Thymus (tissue), 11 donors: ENCODE measurements around the gene RASA3. TPM values are rescaled to one million over a fixed set of nuclear protein-coding genes. Genes with fewer than 3 reads are reported as not detected.

Experiments
- DNase-seq, 9 donors: peaks; one replicate each; pipeline ENCODE4 v3.0.0-alpha.2; 2013; ENCODE audit warnings: low spot score in 9 of 9, low read depth in 6 of 9, missing footprints in 1 of 9
- H3K27ac ChIP-seq, 2 donors: one replicate each; pipeline ENCODE4 v1.5.1; 2013; ENCODE audit warnings: control low read depth in 1 of 2, low read depth in 1 of 2, low read length in 1 of 2, mild to moderate bottlenecking in 1 of 2, moderate library complexity in 1 of 2
- H3K27me3 ChIP-seq, 2 donors: one replicate each; pipeline ENCODE4 v1.5.1; 2013; ENCODE audit warnings: low read length in 1 of 2; ENCODE audit not compliant: control insufficient read depth in 2 of 2, insufficient read depth in 1 of 2
- H3K36me3 ChIP-seq, 2 donors: one replicate each; pipeline ENCODE4 v1.5.1; 2013; ENCODE audit warnings: low read length in 1 of 2, mild to moderate bottlenecking in 1 of 2, moderate library complexity in 1 of 2; ENCODE audit not compliant: control insufficient read depth in 2 of 2, insufficient read depth in 2 of 2
- H3K4me1 ChIP-seq, 2 donors: one replicate each; pipeline ENCODE4 v1.5.1; 2013; ENCODE audit warnings: low read length in 2 of 2; ENCODE audit not compliant: control insufficient read depth in 2 of 2, insufficient read depth in 2 of 2
- H3K4me3 ChIP-seq, 2 donors: one replicate each; pipeline ENCODE4 v1.5.1; 2013; ENCODE audit warnings: low read length in 2 of 2, control low read depth in 1 of 2, mild to moderate bottlenecking in 1 of 2
- H3K9me3 ChIP-seq, 2 donors: one replicate each; pipeline ENCODE4 v1.5.1; 2013; ENCODE audit warnings: low read length in 1 of 2, mild to moderate bottlenecking in 1 of 2; ENCODE audit not compliant: control insufficient read depth in 2 of 2, insufficient read depth in 1 of 2
- WGBS: extraction: QIAGEN DNeasy Blood & Tissue Kit; methylation state at CpG from one replicate; pipeline ENCODE4 v1.1.7; 2013; 5-methylcytosine and 5-hydroxymethylcytosine counted together
- polyA plus RNA-seq: library from polyadenylated mRNA; stranded (reverse); fragments of 200-250 nt; gene quantifications from one replicate; pipeline ENCODE4 v1.2.3, GENCODE V29; 2013
- total RNA-seq: library from RNA; stranded (reverse); fragments of 120-200 nt; gene quantifications from one replicate; pipeline ENCODE4 v1.2.4, GENCODE V29; 2013
- donor health status: healthy.

RASA3 gene
- total and polyA plus RNA-seq, 2 donors: 23.8 to 25.1 TPM

- Histone ChIP-seq H3K9me3 (peaks cover 0 to 2% of the 10 kb centered on the region in 2 donors), H3K27ac (no peak overlapping the region), H3K36me3 (peaks cover 46 to 47% of the 10 kb centered on the region in 2 donors), H3K4me3 (no peak overlapping the region), H3K27me3 (no peaks in the 10 kb centered on the region), H3K4me1 (no peaks in the 10 kb centered on the region)
- WGBS: 96% methylated on average over 21 of the region's 21 CpGs
- no peak for DNase-seq
These were observed 155.4 kb downstream of the RASA3 start for GRCh38 chr13:113976711-113977684.

- Histone ChIP-seq H3K27ac (no peak overlapping the region), H3K36me3 (peaks cover 34 to 36% of the 10 kb centered on the region in 2 donors), H3K4me3 (no peak overlapping the region), H3K9me3 (peaks cover 0 to 1% of the 10 kb centered on the region in 2 donors), H3K27me3 (no peaks in the 10 kb centered on the region), H3K4me1 (no peaks in the 10 kb centered on the region)
- no peak for DNase-seq
- WGBS: 94% methylated on average over 15 of the region's 15 CpGs
These were observed 157.0 kb downstream of the RASA3 start for GRCh38 chr13:113975416-113975815.

GRCh38 chr13:113974304-113975281, 157.8 kb downstream of the RASA3 start:
- Histone ChIP-seq H3K36me3 (peaks cover 26 to 33% of the 10 kb centered on the region in 2 donors), H3K4me1 (no peaks in the 10 kb centered on the region), H3K9me3 (peaks cover 0 to 1% of the 10 kb centered on the region in 2 donors), H3K27ac (no peak overlapping the region), H3K4me3 (no peak overlapping the region), H3K27me3 (no peaks in the 10 kb centered on the region)
- no peak for DNase-seq
- 96% methylated on average over 48 of the region's 56 CpGs for WGBS

GRCh38 chr13:113973218-113974164, 158.9 kb downstream of the RASA3 start, which contains the start of gene C13orf46:
C13orf46 (minus strand) TSS chr13:113974076; CDS start chr13:113973997, 79 bp downstream.
- DNase-seq: no peak
- Histone ChIP-seq H3K9me3 (peaks cover 0 to 1% of the 10 kb centered on the region in 2 donors), H3K4me3 (no peak within 1 kb of the TSS), H3K27ac (no peak within 1 kb of the TSS), H3K4me1 (no peaks in the 10 kb centered on the region), H3K27me3 (no peaks in the 10 kb centered on the region), H3K36me3 (peaks cover 16 to 22% of the 10 kb centered on the region in 2 donors)
- whole genome bisulfite sequencing: 98% methylated on average over 44 of the region's 44 CpGs

GRCh38 chr13:113972451-113973217, 159.8 kb downstream of the RASA3 start:
- no peak overlapping the region for H3K27ac ChIP-seq
- 94% methylated on average over 36 of the region's 36 CpGs for WGBS

GRCh38 chr13:113971471-113972231, 160.8 kb downstream of the RASA3 start:
- H3K4me1 ChIP-seq: no peaks in the 10 kb centered on the region
- H3K9me3 ChIP-seq: peaks cover 0 to 1% of the 10 kb centered on the region in 2 donors
- no peak overlapping the region for H3K27ac ChIP-seq
- H3K27me3 ChIP-seq: no peaks in the 10 kb centered on the region
- no peak overlapping the region for H3K4me3 ChIP-seq
- peaks cover 13 to 15% of the 10 kb centered on the region in 2 donors for H3K36me3 ChIP-seq
- DNase-seq: no peak
- WGBS: 97% methylated on average over 36 of the region's 36 CpGs

More at GRCh38 chr13:113972451-113973217, 159.8 kb downstream of the RASA3 start:
- Histone ChIP-seq H3K4me1 (no peaks in the 10 kb centered on the region), H3K36me3 (peaks cover 16 to 21% of the 10 kb centered on the region in 2 donors), H3K9me3 (peaks cover 0 to 1% of the 10 kb centered on the region in 2 donors), H3K4me3 (no peak overlapping the region), H3K27me3 (no peaks in the 10 kb centered on the region)
- no peak for DNase-seq

- H3K4me1 ChIP-seq: no peaks in the 10 kb centered on the region
- no peak overlapping the region for H3K4me3 ChIP-seq
- no peaks in the 10 kb centered on the region for H3K27me3 ChIP-seq
- WGBS: 94% methylated on average over 19 of the region's 19 CpGs
- H3K9me3 ChIP-seq: peaks cover 0 to 1% of the 10 kb centered on the region in 2 donors
- no peak for DNase-seq
- H3K27ac ChIP-seq: no peak overlapping the region
- peaks cover 13% of the 10 kb centered on the region in 2 donors for H3K36me3 ChIP-seq
These were observed 161.5 kb downstream of the RASA3 start for GRCh38 chr13:113970810-113971470.
